HG03159 (cell line): Measurements from ENCODE around the gene TNXB.
"Not testable (repeated sequence)": the region's sequence is repeated elsewhere in the genome, so short reads cannot be mapped to it uniquely, and the experiment has no call there.

Experiments
- ATAC-seq: cut with Tn5 transposase; IDR thresholded peaks from one replicate; pipeline ENCODE4 v1.9.1; 2021; ENCODE audit warnings: mild to moderate bottlenecking, moderate library complexity; ENCODE audit not compliant: unreplicated experiment

TNXB gene

GRCh38 chr6:32008616-32009015 is 100.5 kb downstream of the TNXB start:
- not testable (repeated sequence) for ATAC-seq

DNA sequence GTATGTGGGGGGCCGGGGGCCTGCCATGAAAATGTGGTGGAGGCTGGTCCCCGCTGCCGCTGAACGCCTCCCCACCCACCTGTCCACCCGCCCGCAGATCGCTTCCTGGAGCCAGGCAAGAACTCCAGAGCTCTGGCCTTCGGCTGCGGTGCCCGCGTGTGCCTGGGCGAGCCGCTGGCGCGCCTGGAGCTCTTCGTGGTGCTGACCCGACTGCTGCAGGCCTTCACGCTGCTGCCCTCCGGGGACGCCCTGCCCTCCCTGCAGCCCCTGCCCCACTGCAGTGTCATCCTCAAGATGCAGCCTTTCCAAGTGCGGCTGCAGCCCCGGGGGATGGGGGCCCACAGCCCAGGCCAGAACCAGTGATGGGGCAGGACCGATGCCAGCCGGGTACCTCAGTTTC is 101.1 kb downstream of the TNXB start:
- ATAC-seq = not testable (repeated sequence)

- ATAC-seq = not testable (repeated sequence)
Observed at GRCh38 chr6:32007086-32007485, 102.1 kb downstream of the TNXB start.

- not testable (repeated sequence) for ATAC-seq
Observed at GRCh38 chr6:32005991-32006529, 103.1 kb downstream of the TNXB start.

DNA sequence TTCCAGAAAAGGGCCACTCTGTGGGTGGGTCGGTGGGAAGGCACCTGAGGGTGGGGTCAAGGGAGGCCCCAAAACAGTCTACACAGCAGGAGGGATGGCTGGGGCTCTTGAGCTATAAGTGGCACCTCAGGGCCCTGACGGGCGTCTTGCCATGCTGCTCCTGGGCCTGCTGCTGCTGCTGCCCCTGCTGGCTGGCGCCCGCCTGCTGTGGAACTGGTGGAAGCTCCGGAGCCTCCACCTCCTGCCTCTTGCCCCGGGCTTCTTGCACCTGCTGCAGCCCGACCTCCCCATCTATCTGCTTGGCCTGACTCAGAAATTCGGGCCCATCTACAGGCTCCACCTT is 103.6 kb downstream of the TNXB start:
- not testable (repeated sequence) for ATAC-seq

DNA sequence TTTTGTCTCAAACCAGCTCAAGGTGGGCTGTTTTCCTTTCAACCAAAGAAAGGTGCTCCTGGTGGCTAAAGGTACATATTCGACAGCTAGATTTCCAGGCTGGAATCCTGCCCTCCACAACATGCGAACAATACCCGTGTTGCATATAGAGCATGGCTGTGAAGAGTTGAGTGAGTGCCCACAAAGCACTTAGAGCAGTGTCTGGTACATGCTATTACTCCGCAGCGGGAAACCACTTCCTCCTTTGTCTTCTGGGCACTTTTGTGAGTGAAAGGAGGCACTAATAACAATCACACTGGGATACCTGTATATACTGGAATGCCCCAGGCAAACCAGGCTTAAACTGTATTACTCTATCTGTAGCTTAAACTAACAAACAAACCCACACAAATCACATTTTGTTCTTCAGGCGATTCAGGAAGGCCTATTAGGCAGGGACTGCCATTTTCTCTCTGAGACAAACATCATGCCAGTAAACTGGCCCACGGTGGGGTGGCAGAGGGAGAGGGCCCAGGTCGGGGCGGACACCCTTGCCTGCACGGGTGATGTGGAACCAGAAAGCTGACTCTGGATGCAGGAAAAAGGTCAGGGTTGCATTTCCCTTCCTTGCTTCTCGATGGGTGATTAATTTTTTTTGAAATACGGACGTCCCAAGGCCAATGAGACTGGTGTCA is 104.1 kb downstream of the TNXB start:
- ATAC-seq = not testable (repeated sequence)

GRCh38 chr6:32004393-32004792 is 104.7 kb downstream of the TNXB start:
- ATAC-seq = not testable (repeated sequence)

- not testable (repeated sequence) for ATAC-seq
Observed at GRCh38 chr6:32003301-32003700, 105.8 kb downstream of the TNXB start.

GRCh38 chr6:32002546-32003268 is 106.4 kb downstream of the TNXB start:
- not testable (repeated sequence) for ATAC-seq

GRCh38 chr6:31996385-31996784 is 112.8 kb downstream of the TNXB start:
- not testable (repeated sequence) for ATAC-seq

- ATAC-seq = not testable (repeated sequence)
Observed at GRCh38 chr6:31994421-31994820, 114.7 kb downstream of the TNXB start.
